Gastroesophageal sphincter (tissue), 4 donors: ENCODE results near the gene ATP5F1D. TPM values are rescaled to one million over a fixed set of nuclear protein-coding genes. Genes with fewer than 3 reads are reported as not detected.

Experiments
- ATAC-seq: fragments of 150-250 bp; one replicate; pipeline ENCODE4 v1.9.1; 2016; ENCODE audit warnings: mild to moderate bottlenecking, moderate library complexity
- H3K27ac ChIP-seq, 4 donors: fragments of 200-600 bp; sonication (generic) in 3 of 4; 1 replicate in 3 of 4; 2 replicates in 1 of 4; pipeline ENCODE4 v1.5.1; 2016 to 2019
- H3K27me3 ChIP-seq: fragments of 200-600 bp; sonication (generic); one replicate; pipeline ENCODE4 v1.5.1; 2019
- H3K36me3 ChIP-seq, 2 donors: fragments of 200-600 bp; sonication (generic); one replicate each; pipeline ENCODE4 v1.5.1; 2019; ENCODE audit warnings: control low read depth in 1 of 2
- H3K4me1 ChIP-seq, 3 donors: fragments of 200-600 bp; sonication (generic); 1 replicate in 2 of 3; 2 replicates in 1 of 3; pipeline ENCODE4 v1.5.1; 2016 to 2019; ENCODE audit warnings: control low read depth in 2 of 3
- H3K4me3 ChIP-seq, 2 donors: fragments of 200-600 bp; sonication (generic); one replicate each; pipeline ENCODE4 v1.5.1; 2019; ENCODE audit warnings: mild to moderate bottlenecking in 1 of 2, moderate library complexity in 1 of 2
- H3K9me3 ChIP-seq, 3 donors: fragments of 200-600 bp; sonication (generic); one replicate each; pipeline ENCODE4 v1.5.1; 2017 to 2019; ENCODE audit warnings: control low read depth in 2 of 3
- EP300 ChIP-seq: sonication (generic); formaldehyde crosslinking; IDR thresholded peaks from one replicate; pipeline ENCODE4 v1.6.1; 2017; ENCODE audit warnings: antibody characterized with exemption, mild to moderate bottlenecking
- POLR2A ChIP-seq, 2 donors: fragments of 450-650 bp; IDR thresholded peaks; one replicate each; pipeline ENCODE4 v1.6.1; 2017; ENCODE audit warnings: antibody characterized with exemption in 2 of 2, mild to moderate bottlenecking in 2 of 2, moderate library complexity in 1 of 2
- POLR2AphosphoS5 ChIP-seq: sonication (generic); formaldehyde crosslinking; IDR thresholded peaks from one replicate; pipeline ENCODE4 v1.6.1; 2017; ENCODE audit warnings: antibody characterized with exemption
- WGBS, 2 donors: methylation state at CpG; one replicate each; pipeline ENCODE4 v1.1.5; 2018; ENCODE audit warnings: low coverage in 1 of 2; 5-methylcytosine and 5-hydroxymethylcytosine counted together
- total RNA-seq, 4 donors: library from RNA; depleted of rRNA; stranded (reverse); fragments of >200 nt; gene quantifications; one replicate each; pipeline ENCODE4 v1.1.0, GENCODE V29; 2016
- TF ChIP-seq, protein P1 (sequence below), 4 experiments: fragments of 200-600 bp in 2 of 4; fragments of 450-650 bp in 2 of 4; sonication (generic) in 1 of 4; IDR thresholded peaks; one replicate each; pipeline ENCODE4 v1.5.1; 2017 to 2019; ENCODE audit warnings: antibody characterized with exemption in 4 of 4, mild to moderate bottlenecking in 2 of 4, moderate library complexity in 2 of 4

Gene ATP5F1D
- total RNA-seq, 4 donors from 2014 or later = 62.3 to 116 (median 84.1) TPM

GRCh38 chr19:1290703-1291651, 49.4 kb downstream of the ATP5F1D start:
- TF ChIP-seq POLR2A (IDR thresholded peaks at IDR 0.05) = no peak
- TF ChIP-seq, protein P1, sequence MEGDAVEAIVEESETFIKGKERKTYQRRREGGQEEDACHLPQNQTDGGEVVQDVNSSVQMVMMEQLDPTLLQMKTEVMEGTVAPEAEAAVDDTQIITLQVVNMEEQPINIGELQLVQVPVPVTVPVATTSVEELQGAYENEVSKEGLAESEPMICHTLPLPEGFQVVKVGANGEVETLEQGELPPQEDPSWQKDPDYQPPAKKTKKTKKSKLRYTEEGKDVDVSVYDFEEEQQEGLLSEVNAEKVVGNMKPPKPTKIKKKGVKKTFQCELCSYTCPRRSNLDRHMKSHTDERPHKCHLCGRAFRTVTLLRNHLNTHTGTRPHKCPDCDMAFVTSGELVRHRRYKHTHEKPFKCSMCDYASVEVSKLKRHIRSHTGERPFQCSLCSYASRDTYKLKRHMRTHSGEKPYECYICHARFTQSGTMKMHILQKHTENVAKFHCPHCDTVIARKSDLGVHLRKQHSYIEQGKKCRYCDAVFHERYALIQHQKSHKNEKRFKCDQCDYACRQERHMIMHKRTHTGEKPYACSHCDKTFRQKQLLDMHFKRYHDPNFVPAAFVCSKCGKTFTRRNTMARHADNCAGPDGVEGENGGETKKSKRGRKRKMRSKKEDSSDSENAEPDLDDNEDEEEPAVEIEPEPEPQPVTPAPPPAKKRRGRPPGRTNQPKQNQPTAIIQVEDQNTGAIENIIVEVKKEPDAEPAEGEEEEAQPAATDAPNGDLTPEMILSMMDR (IDR thresholded peaks at IDR 0.05) = no peak
- TF ChIP-seq POLR2AphosphoS5 = no peak
- no peak for TF ChIP-seq EP300
- H3K27ac ChIP-seq = no peak overlapping the region
- WGBS, 2 donors = 82% methylated on average over 7 of the region's 40 CpGs; no CpG with 5 or more reads in 1 of the 2 donors
- H3K36me3 ChIP-seq = no peaks in the 10 kb centered on the region
- H3K4me1 ChIP-seq = peaks cover 0 to 33% (median 12%) of the 10 kb centered on the region in 3 donors
- H3K4me3 ChIP-seq = no peak overlapping the region
- no peak for ATAC-seq
- H3K27me3 ChIP-seq = peaks cover 100% of the 10 kb centered on the region
- no peaks in the 10 kb centered on the region for H3K9me3 ChIP-seq

GRCh38 chr19:1291761-1292418, 50.3 kb downstream of the ATP5F1D start:
- H3K27me3 ChIP-seq = peaks cover 98% of the 10 kb centered on the region
- TF ChIP-seq, protein P1 (IDR thresholded peaks at IDR 0.05) = no peak
- TF ChIP-seq POLR2AphosphoS5 (no peak), POLR2A (IDR thresholded peaks at IDR 0.05) (no peak), EP300 (no peak)
- WGBS, 2 donors = 18% methylated on average over 7 of the region's 25 CpGs; no CpG with 5 or more reads in 1 of the 2 donors
- H3K4me1 ChIP-seq = peaks cover 0 to 25% (median 9%) of the 10 kb centered on the region in 3 donors
- no peaks in the 10 kb centered on the region for H3K36me3 ChIP-seq
- no peak overlapping the region for H3K27ac ChIP-seq
- H3K4me3 ChIP-seq = no peak overlapping the region
- no peaks in the 10 kb centered on the region for H3K9me3 ChIP-seq
- ATAC-seq = no peak

GRCh38 chr19:1292419-1293151, 51.0 kb downstream of the ATP5F1D start:
- Histone ChIP-seq H3K27ac (no peak overlapping the region), H3K4me1 (peaks cover 0 to 19% (median 9%) of the 10 kb centered on the region in 3 donors), H3K9me3 (no peaks in the 10 kb centered on the region), H3K36me3 (no peaks in the 10 kb centered on the region), H3K27me3 (peaks cover 91% of the 10 kb centered on the region), H3K4me3 (no peak overlapping the region)
- ATAC-seq = no peak
- WGBS, 2 donors = 87 to 92% methylated on average over 6 to 9 of the region's 17 CpGs
- TF ChIP-seq, protein P1 (IDR thresholded peaks at IDR 0.05) = no peak
- TF ChIP-seq EP300 (no peak), POLR2AphosphoS5 (no peak)

- TF ChIP-seq POLR2AphosphoS5 = no peak
- TF ChIP-seq POLR2A (IDR thresholded peaks at IDR 0.05) = no peak
- no peak for TF ChIP-seq EP300
- TF ChIP-seq, protein P1 (IDR thresholded peaks at IDR 0.05) = no peak
- WGBS, 2 donors = 73 to 83% methylated on average over 4 to 8 of the region's 35 CpGs
- no peak overlapping the region for H3K4me3 ChIP-seq
- H3K27me3 ChIP-seq = peaks cover 77% of the 10 kb centered on the region
- H3K27ac ChIP-seq = no peak overlapping the region
- H3K4me1 ChIP-seq = peaks cover 0 to 15% (median 9%) of the 10 kb centered on the region in 3 donors
- no peaks in the 10 kb centered on the region for H3K36me3 ChIP-seq
- no peaks in the 10 kb centered on the region for H3K9me3 ChIP-seq
- ATAC-seq = no peak
Observed at GRCh38 chr19:1293782-1294604, 52.4 kb downstream of the ATP5F1D start.
